ENCODE measurements around the gene ALG12. TPM values are rescaled to one million over a fixed set of nuclear protein-coding genes. Genes with fewer than 3 reads are reported as not detected.

Gene ALG12
- total RNA-seq, 1 experiment from 2014 or later: 16.6 TPM

DNA sequence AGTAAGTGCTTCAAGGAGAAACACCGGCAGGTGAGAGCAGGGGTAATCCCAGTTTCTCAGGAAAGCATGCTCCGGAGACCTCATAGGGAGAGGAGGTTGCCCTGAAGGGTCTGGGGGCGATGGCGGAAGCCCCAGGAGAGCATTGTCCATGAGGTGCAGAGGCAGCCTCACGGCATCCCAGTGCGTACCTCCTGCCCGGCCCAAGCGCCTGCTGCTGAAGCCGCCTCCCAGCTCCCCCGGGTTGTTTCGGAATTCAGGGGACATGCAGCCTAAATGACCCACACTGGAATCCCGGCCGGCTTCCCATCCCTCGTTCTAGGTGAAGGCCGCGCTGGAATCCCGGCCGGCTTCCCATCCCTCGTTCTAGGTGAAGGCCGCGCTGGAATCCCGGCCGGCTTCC, 61.9 kb downstream of the ALG12 start (continued):
- TF ChIP-seq REST (IDR thresholded peaks at IDR 0.05; ENCODE audit: low read depth) (no peak), CBX3 (IDR thresholded peaks at IDR 0.05; ENCODE audit: low read depth) (no peak), EZH2phosphoT487 (IDR thresholded peaks at IDR 0.05; ENCODE audit: borderline replicate concordance) (no peak), CEBPB (IDR thresholded peaks at IDR 0.05; ENCODE audit: low read depth) (no peak), ZFX (IDR thresholded peaks at IDR 0.05) (no peak)
- TF ChIP-seq, protein P1, sequence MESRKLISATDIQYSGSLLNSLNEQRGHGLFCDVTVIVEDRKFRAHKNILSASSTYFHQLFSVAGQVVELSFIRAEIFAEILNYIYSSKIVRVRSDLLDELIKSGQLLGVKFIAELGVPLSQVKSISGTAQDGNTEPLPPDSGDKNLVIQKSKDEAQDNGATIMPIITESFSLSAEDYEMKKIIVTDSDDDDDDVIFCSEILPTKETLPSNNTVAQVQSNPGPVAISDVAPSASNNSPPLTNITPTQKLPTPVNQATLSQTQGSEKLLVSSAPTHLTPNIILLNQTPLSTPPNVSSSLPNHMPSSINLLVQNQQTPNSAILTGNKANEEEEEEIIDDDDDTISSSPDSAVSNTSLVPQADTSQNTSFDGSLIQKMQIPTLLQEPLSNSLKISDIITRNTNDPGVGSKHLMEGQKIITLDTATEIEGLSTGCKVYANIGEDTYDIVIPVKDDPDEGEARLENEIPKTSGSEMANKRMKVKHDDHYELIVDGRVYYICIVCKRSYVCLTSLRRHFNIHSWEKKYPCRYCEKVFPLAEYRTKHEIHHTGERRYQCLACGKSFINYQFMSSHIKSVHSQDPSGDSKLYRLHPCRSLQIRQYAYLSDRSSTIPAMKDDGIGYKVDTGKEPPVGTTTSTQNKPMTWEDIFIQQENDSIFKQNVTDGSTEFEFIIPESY (IDR thresholded peaks at IDR 0.05; ENCODE audit: extremely low read depth, insufficient replicate concordance, low read length): no peak

GRCh38 chr22:49855251-49855911, 62.9 kb downstream of the ALG12 start:
- Histone ChIP-seq H3K9ac (ENCODE audit: low read length) (peak overlapping the region; percentile 74), H3K9me3 (ENCODE audit: control insufficient read depth in 1 of 2, insufficient read depth in 1 of 2, low read depth in 1 of 2, low read length in 2 of 2) (no peaks in the 10 kb centered on the region), H3K27me3 (ENCODE audit: insufficient read depth, low read length) (no peaks in the 10 kb centered on the region), H3K4me1 (ENCODE audit: control insufficient read depth in 1 of 2, insufficient read depth in 2 of 2, low read length in 2 of 2) (peaks cover 15 to 22% of the 10 kb centered on the region in 2 experiments), H3K4me3 (replicated peaks in 1 of 2; ENCODE audit: low read depth in 1 of 2, low read length in 2 of 2) (peak overlapping the region; percentile 62 to 76), H3K9me2 (ENCODE audit: insufficient read depth) (no peaks in the 10 kb centered on the region), H3K79me2 (ENCODE audit: insufficient read depth, low read length) (peaks cover 63% of the 10 kb centered on the region), H3K4me2 (ENCODE audit: low read length) (peak overlapping the region; percentile 84), H3K36me3 (ENCODE audit: control insufficient read depth in 1 of 2, insufficient read depth in 2 of 2, low read length in 2 of 2) (peaks cover 0 to 5% of the 10 kb centered on the region in 2 experiments; a peak in 1 of 4 replicates), H3K27ac (ENCODE audit: low read depth, low read length) (0 out of 2 replicates have a peak overlapping the region, but pooled peaks have one; percentile 22), H4K20me1 (ENCODE audit: insufficient read depth) (no peaks in the 10 kb centered on the region; the same call in 1 of the 2 replicates), H2AFZ (ENCODE audit: low read depth, low read length, poor library complexity, severe bottlenecking) (no peak overlapping the region)
- intact Hi-C loops (cut with micrococcal nuclease): no loop called here
- no TSS peak for BruUV-seq (replicated peaks)
- RAD21 ChIA-PET (ENCODE audit: low non-redundant PET in 1 of 2, low total read pairs in 2 of 2, uncharacterized antibody in 2 of 2, unreplicated experiment in 2 of 2): no interaction called here
- DNase-seq (ENCODE audit: low read depth, low spot score): no peak
- POLR2A ChIA-PET: no interaction called here
- TF ChIP-seq EZH2 (IDR thresholded peaks at IDR 0.05) (no peak), POLR2A (IDR thresholded peaks at IDR 0.05; ENCODE audit: borderline replicate concordance, extremely low read depth, insufficient read depth, insufficient read length) (no peak), CEBPB (IDR thresholded peaks at IDR 0.05; ENCODE audit: low read depth) (no peak), ZNF274 (IDR thresholded peaks at IDR 0.05; ENCODE audit: low read depth, low read length) (no peak), EZH2phosphoT487 (IDR thresholded peaks at IDR 0.05; ENCODE audit: borderline replicate concordance) (no peak), SIN3A (IDR thresholded peaks at IDR 0.05; ENCODE audit: low read depth) (no peak), FOSL1 (IDR thresholded peaks at IDR 0.05; ENCODE audit: low read depth) (no peak), JUND (IDR thresholded peaks at IDR 0.05) (no peak), YY1 (IDR thresholded peaks at IDR 0.05; ENCODE audit: extremely low read depth, insufficient replicate concordance, low read depth, low read length) (no peak), SRF (IDR thresholded peaks at IDR 0.05; ENCODE audit: low read depth) (no peak)
- CTCF ChIA-PET: no interaction called here
- ATAC-seq: no peak
